Measurements from ENCODE around the gene TIGIT. TPM values are rescaled to one million over a fixed set of nuclear protein-coding genes. Genes with fewer than 3 reads are reported as not detected.
"Not testable (repeated sequence)": the region's sequence is repeated elsewhere in the genome, so short reads cannot be mapped to it uniquely, and the experiment has no call there.

The TIGIT gene
- total RNA-seq, result 3.2 and 3.7 TPM in 2 replicates

- intact Hi-C loops (cut with micrococcal nuclease), result loop anchor here (5.0 kb wide), 1 partner anchor 33 kb away; no protein-coding TSS in a partner anchor
Observed at GRCh38 chr3:114293838-114294535, at the start of gene TIGIT. Gene TIGIT (plus strand): TSS chr3:114294028. CDS start chr3:114294062, 34 bp downstream.

GRCh38 chr3:114252954-114253353 is 40.9 kb upstream of the TIGIT start:
- intact Hi-C loops (cut with micrococcal nuclease), result no loop called here

GRCh38 chr3:114253505-114253904 is 40.3 kb upstream of the TIGIT start:
- intact Hi-C loops (cut with micrococcal nuclease), result no loop called here

GRCh38 chr3:114259566-114259965 is 34.3 kb upstream of the TIGIT start:
- intact Hi-C loops (cut with micrococcal nuclease), result no loop called here

GRCh38 chr3:114260152-114260551 is 33.7 kb upstream of the TIGIT start:
- intact Hi-C loops (cut with micrococcal nuclease), result no loop called here

- intact Hi-C loops (cut with micrococcal nuclease), result no loop called here
Observed at GRCh38 chr3:114270019-114270418, 23.8 kb upstream of the TIGIT start.

GRCh38 chr3:114272271-114272670 is 21.6 kb upstream of the TIGIT start:
- intact Hi-C loops (cut with micrococcal nuclease), result no loop called here

- intact Hi-C loops (cut with micrococcal nuclease), result no loop called here
Observed at GRCh38 chr3:114274929-114275328, 18.9 kb upstream of the TIGIT start.

- intact Hi-C loops (cut with micrococcal nuclease), result not testable (repeated sequence)
Observed at GRCh38 chr3:114276856-114277255, 17.0 kb upstream of the TIGIT start.

GRCh38 chr3:114284644-114285043 is 9.2 kb upstream of the TIGIT start:
- intact Hi-C loops (cut with micrococcal nuclease), result no loop called here

- intact Hi-C loops (cut with micrococcal nuclease), result no loop called here
Observed at GRCh38 chr3:114285648-114286230, 8.1 kb upstream of the TIGIT start.

GRCh38 chr3:114286266-114286665 is 7.6 kb upstream of the TIGIT start:
- intact Hi-C loops (cut with micrococcal nuclease), result no loop called here

GRCh38 chr3:114290911-114291901 is 2.6 kb upstream of the TIGIT start:
- intact Hi-C loops (cut with micrococcal nuclease), result loop anchor here (2.0 to 5.0 kb wide), 3 partner anchors 36 to 128 kb away; no protein-coding TSS in a partner anchor

- intact Hi-C loops (cut with micrococcal nuclease), result loop anchor here (5.0 kb wide), 1 partner anchor 32 kb away; no protein-coding TSS in a partner anchor
Observed at GRCh38 chr3:114294940-114295480, 1.2 kb downstream of the TIGIT start.

- intact Hi-C loops (cut with micrococcal nuclease), result no loop called here
Observed at GRCh38 chr3:114295946-114296345, 2.1 kb downstream of the TIGIT start.

GRCh38 chr3:114299421-114299820 is 5.6 kb downstream of the TIGIT start:
- intact Hi-C loops (cut with micrococcal nuclease), result loop anchor here (1.0 to 2.0 kb wide), 2 partner anchors 86 to 147 kb away; no protein-coding TSS in a partner anchor

- intact Hi-C loops (cut with micrococcal nuclease), result loop anchor here (1.0 to 2.0 kb wide), 2 partner anchors 87 to 147 kb away; no protein-coding TSS in a partner anchor
Observed at GRCh38 chr3:114299941-114300624, 6.3 kb downstream of the TIGIT start.

- intact Hi-C loops (cut with micrococcal nuclease), result no loop called here
Observed at GRCh38 chr3:114307222-114307830, 13.5 kb downstream of the TIGIT start.

- intact Hi-C loops (cut with micrococcal nuclease), result no loop called here
Observed at GRCh38 chr3:114307832-114308231, 14.0 kb downstream of the TIGIT start.

- intact Hi-C loops (cut with micrococcal nuclease), result no loop called here
Observed at GRCh38 chr3:114308377-114308776, 14.5 kb downstream of the TIGIT start.

All from T-helper 2 cell treated with Interferon-gamma antibody and Interleukin-4, amounts not matched to agents 100 ng/mL and 5 ng/mL, for 36 hours (primary cell).